ENCODE data around the gene RAD1. TPM values are rescaled to one million over a fixed set of nuclear protein-coding genes. Genes with fewer than 3 reads are reported as not detected.

The RAD1 gene
- total RNA-seq, 2 experiments from 2014 or later, result 36.2 to 38.3 TPM

GRCh38 chr5:34863946-34864345, 51.4 kb downstream of the RAD1 start:
- intact Hi-C loops (cut with micrococcal nuclease), result no loop called here
- no peaks in the 10 kb centered on the region for H3K27me3 Mint-ChIP-seq
- H3K36me3 Mint-ChIP-seq, result no peaks in the 10 kb centered on the region
- H3K4me3 Mint-ChIP-seq, result no peak overlapping the region
- no peaks in the 10 kb centered on the region for H3K4me1 Mint-ChIP-seq (ENCODE audit: low read depth)
- ChIA-PET POLR2A (no interaction called here), CTCF (no interaction called here)
- H3K27ac Mint-ChIP-seq, result no peak overlapping the region
- no peak for DNase-seq
- H3K9me3 Mint-ChIP-seq, result no peaks in the 10 kb centered on the region

GRCh38 chr5:34859253-34859652, 56.1 kb downstream of the RAD1 start:
- Mint-ChIP-seq H3K36me3 (no peaks in the 10 kb centered on the region), H3K9me3 (no peaks in the 10 kb centered on the region), H3K27ac (no peak overlapping the region), H3K4me1 (ENCODE audit: low read depth) (no peaks in the 10 kb centered on the region), H3K4me3 (no peak overlapping the region), H3K27me3 (no peaks in the 10 kb centered on the region)
- intact Hi-C loops (cut with micrococcal nuclease), result no loop called here
- no peak for DNase-seq
- ChIA-PET CTCF (interaction anchor here (1.5 kb wide), 1 partner anchor 39 kb away, joined by 3 read pairs; no protein-coding TSS in a partner anchor), POLR2A (no interaction called here)

- intact Hi-C loops (cut with micrococcal nuclease), result no loop called here
- H3K27me3 Mint-ChIP-seq, result no peaks in the 10 kb centered on the region
- POLR2A ChIA-PET, result no interaction called here
Measured at GRCh38 chr5:34858790-34859189, 56.5 kb downstream of the RAD1 start.

GRCh38 chr5:34857894-34858293, 57.4 kb downstream of the RAD1 start:
- Mint-ChIP-seq H3K9me3 (no peaks in the 10 kb centered on the region), H3K27me3 (no peaks in the 10 kb centered on the region), H3K4me1 (ENCODE audit: low read depth) (no peaks in the 10 kb centered on the region), H3K27ac (no peak overlapping the region), H3K4me3 (no peak overlapping the region), H3K36me3 (no peaks in the 10 kb centered on the region)
- CTCF ChIA-PET, result interaction anchor here (0.7 to 1.5 kb wide), 2 partner anchors 13 to 40 kb away, joined by 3 read pairs; no protein-coding TSS in a partner anchor
- intact Hi-C loops (cut with micrococcal nuclease), result no loop called here
- POLR2A ChIA-PET, result no interaction called here
- DNase-seq, result no peak

More at GRCh38 chr5:34858790-34859189, 56.5 kb downstream of the RAD1 start:
- H3K4me1 Mint-ChIP-seq (ENCODE audit: low read depth), result no peaks in the 10 kb centered on the region
- no peak overlapping the region for H3K27ac Mint-ChIP-seq
- no peak overlapping the region for H3K4me3 Mint-ChIP-seq
- H3K36me3 Mint-ChIP-seq, result no peaks in the 10 kb centered on the region
- H3K9me3 Mint-ChIP-seq, result no peaks in the 10 kb centered on the region
- DNase-seq, result no peak
- CTCF ChIA-PET, result interaction anchor here (1.5 kb wide), 1 partner anchor 39 kb away, joined by 3 read pairs; no protein-coding TSS in a partner anchor

GRCh38 chr5:34857161-34857560, 58.1 kb downstream of the RAD1 start:
- H3K27me3 Mint-ChIP-seq, result no peaks in the 10 kb centered on the region
- H3K9me3 Mint-ChIP-seq, result no peaks in the 10 kb centered on the region
- ChIA-PET POLR2A (no interaction called here), CTCF (no interaction called here)
- intact Hi-C loops (cut with micrococcal nuclease), result no loop called here
- H3K27ac Mint-ChIP-seq, result no peak overlapping the region
- H3K36me3 Mint-ChIP-seq, result no peaks in the 10 kb centered on the region
- H3K4me3 Mint-ChIP-seq, result no peak overlapping the region
- no peak for DNase-seq
- no peaks in the 10 kb centered on the region for H3K4me1 Mint-ChIP-seq (ENCODE audit: low read depth)

Other genes starting within 250 kb of the RAD1 start
- under 1 TPM in 1 of 2 experiments, not detected in 1; 0.07 TPM for gene TTC23L, start 76.3 kb downstream of the RAD1 start, total RNA-seq
- 10 to 100 TPM; 67.4 to 71.4 TPM for gene BRIX1, start 207 bp upstream of the RAD1 start, total RNA-seq
- 10 to 100 TPM; 60.3 to 62.3 TPM for gene DNAJC21, start 14.1 kb upstream of the RAD1 start, total RNA-seq
- not detected for gene AGXT2, start 132.4 kb upstream of the RAD1 start, total RNA-seq

Data from activated CD4-positive, alpha-beta memory T cell treated with anti-CD3 and anti-CD28 coated beads for 36 hours (primary cell).